A204.1 (cell line): ENCODE data around the gene PET100.
"Not testable (repeated sequence)": the region's sequence is repeated elsewhere in the genome, so short reads cannot be mapped to it uniquely, and the experiment has no call there.

Experiments
- FAIRE-seq: peaks from 2 replicates; lab custom pipeline; 2012; peaks lifted over from hg19 to GRCh38; lab: Jason Lieb, UNC

Gene PET100

GRCh38 chr19:7633698-7634097 is 4.1 kb downstream of the PET100 start, which contains the start of gene PCP2:
TSS of gene PCP2 (minus strand) at chr19:7633719. CDS start at chr19:7633457, 262 bp downstream.
- FAIRE-seq, result no peak

GRCh38 chr19:7635670-7636069 is 6.1 kb downstream of the PET100 start:
- no peak for FAIRE-seq

- FAIRE-seq, result no peak
These were observed 6.7 kb downstream of the PET100 start for GRCh38 chr19:7636317-7636690.

GRCh38 chr19:7636691-7637373 is 7.2 kb downstream of the PET100 start, which contains the start of gene STXBP2:
TSS of gene STXBP2 (plus strand) at chr19:7637110. CDS start at chr19:7637150, 40 bp downstream.
- FAIRE-seq, result no peak

GRCh38 chr19:7637374-7638256 is 8.0 kb downstream of the PET100 start:
- no peak for FAIRE-seq

GRCh38 chr19:7638802-7639465 is 9.3 kb downstream of the PET100 start:
- FAIRE-seq, result no peak

GRCh38 chr19:7639863-7640348 is 10.3 kb downstream of the PET100 start:
- no peak for FAIRE-seq

- no peak for FAIRE-seq
These were observed 11.2 kb downstream of the PET100 start for GRCh38 chr19:7640803-7641202.

- no peak for FAIRE-seq
These were observed 12.0 kb downstream of the PET100 start for GRCh38 chr19:7641290-7642276.

GRCh38 chr19:7642295-7643030 is 12.9 kb downstream of the PET100 start:
- FAIRE-seq, result no peak

GRCh38 chr19:7643031-7643415 is 13.4 kb downstream of the PET100 start:
- FAIRE-seq, result no peak

- FAIRE-seq, result not testable (repeated sequence)
These were observed 14.3 kb downstream of the PET100 start for GRCh38 chr19:7643629-7644549.

GRCh38 chr19:7644550-7644877 is 14.9 kb downstream of the PET100 start:
- FAIRE-seq, result no peak

- no peak for FAIRE-seq
These were observed 15.6 kb downstream of the PET100 start for GRCh38 chr19:7645163-7645562.

- FAIRE-seq, result no peak
These were observed 16.2 kb downstream of the PET100 start for GRCh38 chr19:7645656-7646425.

GRCh38 chr19:7646426-7646700 is 16.8 kb downstream of the PET100 start:
- FAIRE-seq, result no peak

- no peak for FAIRE-seq
These were observed 17.6 kb downstream of the PET100 start for GRCh38 chr19:7647156-7647555.

- no peak for FAIRE-seq
These were observed 18.8 kb downstream of the PET100 start for GRCh38 chr19:7648265-7649014.

- FAIRE-seq, result no peak
These were observed 20.6 kb downstream of the PET100 start for GRCh38 chr19:7650148-7650547.
